Mucosa of descending colon (tissue), 3 donors: ENCODE measurements around the gene PEX10. TPM values are rescaled to one million over a fixed set of nuclear protein-coding genes. Genes with fewer than 3 reads are reported as not detected.

Experiments
- ATAC-seq: fragments of 200-7000 bp; cut with Tn5 transposase; one replicate; pipeline ENCODE4 v1.9.1; 2020; ENCODE audit warnings: mild to moderate bottlenecking, moderate library complexity
- DNase-seq, 3 donors: peaks; one replicate each; pipeline ENCODE4 v3.0.0-alpha.2; 2020
- H3K36me3 ChIP-seq: fragments of 200-600 bp; one replicate; pipeline ENCODE4 v1.8.0; 2021; ENCODE audit warnings: low read depth, mild to moderate bottlenecking
- H3K4me1 ChIP-seq: fragments of 200-600 bp; one replicate; pipeline ENCODE4 v1.8.0; 2021; ENCODE audit warnings: low read depth, mild to moderate bottlenecking
- H3K4me3 ChIP-seq: fragments of 200-600 bp; one replicate; pipeline ENCODE4 v1.8.0; 2021; ENCODE audit warnings: mild to moderate bottlenecking
- H3K9me3 ChIP-seq: fragments of 200-600 bp; one replicate; pipeline ENCODE4 v1.8.0; 2021; ENCODE audit warnings: mild to moderate bottlenecking
- intact Hi-C, 2 donors: fragments of 100-400 bp; cut with DNase I in 1 of 2; cut with micrococcal nuclease in 1 of 2; formaldehyde crosslinking; loops; one replicate each; pipeline versions ENCODE4 v1.11.0 to v1.11.1; 2022; cut with DNase I, micrococcal nuclease
- total RNA-seq, 3 donors: library from RNA; stranded (reverse); fragmentation: NEBNext Ultra II Directional in 2 of 3; extraction: Animal tissue kit (Norgen Biotek cat#: 25700) in 2 of 3; gene quantifications; one replicate each; pipeline versions ENCODE4 v1.2.1 to v1.2.4, GENCODE V29; 2021 to 2023
- TF ChIP-seq, protein P1 (sequence below): fragments of 200-600 bp; IDR thresholded peaks from one replicate; pipeline ENCODE4 v1.8.0; 2022; ENCODE audit warnings: antibody characterized with exemption, mild to moderate bottlenecking
- donor health status: DM: no; HTN: no; CAD: no; lungs with moderate emphysema.
- donor health status: DM: no; HTN: no; CAD: no.
- donor health status: DM: no; HTN: yes; CAD: no.

PEX10 gene
- total RNA-seq, 3 donors from 2014 or later = 13.4 to 20.4 (median 18.4) TPM

DNA sequence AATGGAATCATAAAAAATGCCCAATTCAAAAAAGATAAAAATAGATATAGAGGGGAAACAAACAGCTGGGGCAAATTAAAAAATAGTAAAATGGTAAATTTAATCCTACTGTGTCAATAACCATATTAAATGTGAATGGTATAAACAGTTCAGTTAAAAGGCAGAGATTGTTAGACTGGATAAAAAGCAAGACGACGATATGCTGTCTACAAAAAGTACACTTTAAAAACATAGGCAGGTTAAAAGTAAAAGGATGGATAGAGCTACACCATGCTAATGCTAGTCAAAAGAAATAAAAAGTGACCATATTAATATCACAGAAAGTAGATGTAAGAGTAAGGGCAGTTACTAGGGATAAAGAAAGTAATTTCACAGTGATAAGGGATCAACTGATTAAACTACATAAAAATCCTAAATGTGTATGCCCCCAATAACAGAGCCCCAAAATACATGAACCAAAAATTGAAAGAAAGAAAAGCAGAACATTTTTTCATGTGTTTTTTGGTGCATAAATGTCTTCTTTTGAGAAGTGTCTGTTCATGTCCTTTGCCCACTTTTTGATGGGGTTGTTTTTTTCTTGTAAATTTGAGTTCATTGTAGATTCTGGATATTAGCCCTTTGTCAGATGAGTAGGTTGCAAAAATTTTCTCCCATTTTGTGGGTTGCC, 48.4 kb downstream of the PEX10 start:
- ATAC-seq (no peak), DNase-seq (no peak)
- H3K36me3 ChIP-seq = no peaks in the 10 kb centered on the region
- no peaks in the 10 kb centered on the region for H3K9me3 ChIP-seq
- no peaks in the 10 kb centered on the region for H3K4me1 ChIP-seq
- TF ChIP-seq, protein P1, sequence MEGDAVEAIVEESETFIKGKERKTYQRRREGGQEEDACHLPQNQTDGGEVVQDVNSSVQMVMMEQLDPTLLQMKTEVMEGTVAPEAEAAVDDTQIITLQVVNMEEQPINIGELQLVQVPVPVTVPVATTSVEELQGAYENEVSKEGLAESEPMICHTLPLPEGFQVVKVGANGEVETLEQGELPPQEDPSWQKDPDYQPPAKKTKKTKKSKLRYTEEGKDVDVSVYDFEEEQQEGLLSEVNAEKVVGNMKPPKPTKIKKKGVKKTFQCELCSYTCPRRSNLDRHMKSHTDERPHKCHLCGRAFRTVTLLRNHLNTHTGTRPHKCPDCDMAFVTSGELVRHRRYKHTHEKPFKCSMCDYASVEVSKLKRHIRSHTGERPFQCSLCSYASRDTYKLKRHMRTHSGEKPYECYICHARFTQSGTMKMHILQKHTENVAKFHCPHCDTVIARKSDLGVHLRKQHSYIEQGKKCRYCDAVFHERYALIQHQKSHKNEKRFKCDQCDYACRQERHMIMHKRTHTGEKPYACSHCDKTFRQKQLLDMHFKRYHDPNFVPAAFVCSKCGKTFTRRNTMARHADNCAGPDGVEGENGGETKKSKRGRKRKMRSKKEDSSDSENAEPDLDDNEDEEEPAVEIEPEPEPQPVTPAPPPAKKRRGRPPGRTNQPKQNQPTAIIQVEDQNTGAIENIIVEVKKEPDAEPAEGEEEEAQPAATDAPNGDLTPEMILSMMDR = no peak
- no peak overlapping the region for H3K4me3 ChIP-seq
- intact Hi-C loops = no loop called here

DNA sequence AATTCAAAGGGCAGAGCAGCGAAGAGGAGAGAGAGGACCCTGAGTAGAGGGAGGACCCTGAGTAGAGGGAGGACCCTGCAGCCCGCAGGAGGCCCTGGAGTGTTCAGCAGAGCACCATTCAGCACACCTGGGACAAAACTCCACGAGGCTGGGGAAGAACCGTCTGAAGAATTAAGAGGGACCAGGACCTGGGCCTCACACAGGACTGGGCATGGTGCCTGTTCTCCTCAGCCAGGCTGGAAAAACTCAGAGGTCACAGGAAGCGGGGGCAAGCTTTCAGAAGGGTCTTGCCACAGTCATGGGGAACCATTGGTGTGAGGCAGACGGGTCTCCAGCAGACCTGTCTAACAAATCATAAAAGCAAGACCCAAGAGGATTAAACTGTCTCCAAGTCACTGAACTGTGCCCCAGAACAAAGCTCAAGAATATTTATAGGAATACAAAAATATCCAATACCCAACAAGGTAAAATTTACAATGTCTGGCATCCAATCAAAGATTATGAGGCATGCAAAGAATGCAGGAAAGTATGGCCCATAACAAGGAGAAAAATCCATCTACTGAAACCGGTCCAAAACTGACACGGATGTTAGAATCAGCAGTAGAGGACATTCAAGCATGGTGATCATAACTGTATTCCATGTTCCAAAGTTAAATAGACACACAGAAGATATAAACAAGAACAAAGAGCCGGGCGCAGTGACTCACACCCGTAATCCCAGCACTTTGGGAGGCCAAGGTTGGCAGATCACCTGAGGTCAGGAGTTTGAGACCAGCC, 51.6 kb downstream of the PEX10 start:
- intact Hi-C loops = no loop called here
- Histone ChIP-seq H3K36me3 (no peaks in the 10 kb centered on the region), H3K4me1 (no peaks in the 10 kb centered on the region), H3K4me3 (no peak overlapping the region), H3K9me3 (no peaks in the 10 kb centered on the region)
- TF ChIP-seq, protein P1 = no peak
- DNase-seq (peak in 1 of 3 donors; percentile 19), ATAC-seq (no peak)

DNA sequence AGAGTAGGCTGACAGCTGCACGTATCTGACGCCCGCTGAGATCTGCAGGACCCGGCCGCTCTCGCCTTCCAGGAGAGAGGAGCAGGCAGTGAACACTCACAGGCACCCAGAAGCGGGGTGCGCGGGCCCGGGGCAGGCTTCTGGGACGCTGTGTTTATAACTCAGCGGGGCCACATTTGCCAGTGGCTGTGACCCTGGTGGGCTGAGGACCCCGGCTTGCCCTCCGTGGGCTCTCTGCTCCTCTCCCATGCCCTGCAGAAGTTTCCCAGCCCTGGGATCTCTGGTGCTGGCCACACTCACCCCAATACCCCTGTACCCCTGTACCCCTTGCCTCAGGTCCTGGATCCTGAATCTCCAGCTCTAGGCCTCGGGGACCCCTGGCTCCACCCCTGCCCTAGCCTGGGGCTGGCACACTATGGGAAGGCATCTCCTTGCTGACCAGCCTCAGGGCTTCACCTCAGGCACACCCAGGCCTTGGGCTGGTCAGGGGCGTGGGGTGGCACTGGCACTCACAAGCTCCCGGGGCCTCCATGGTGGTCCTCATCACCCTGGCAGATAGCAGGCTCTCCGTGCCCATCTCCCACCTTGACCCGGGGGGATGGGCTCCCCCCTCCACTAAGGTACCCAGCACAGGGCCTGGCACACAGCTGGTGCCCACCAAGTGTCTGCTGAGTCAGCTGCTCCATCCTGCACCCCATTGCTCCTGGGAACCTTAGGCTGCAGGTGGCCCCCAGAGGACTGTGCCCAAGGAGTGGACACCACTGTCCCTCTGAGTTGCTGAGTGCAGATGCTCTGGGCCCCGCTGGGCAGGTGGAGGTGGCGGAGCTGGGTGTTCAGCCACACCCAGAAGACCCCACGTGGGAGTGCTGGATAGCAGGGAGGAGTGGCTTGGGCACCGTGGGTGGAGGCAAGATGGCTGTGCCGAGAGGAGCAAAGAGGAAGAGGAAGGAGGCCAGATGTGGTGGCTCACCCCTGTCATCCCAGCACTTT, 53.4 kb downstream of the PEX10 start:
- Histone ChIP-seq H3K4me3 (no peak overlapping the region), H3K36me3 (no peaks in the 10 kb centered on the region), H3K9me3 (no peaks in the 10 kb centered on the region), H3K4me1 (no peaks in the 10 kb centered on the region)
- intact Hi-C loops = no loop called here
- ATAC-seq = no peak
- peak in 2 of 3 donors; percentile 15 to 31 for DNase-seq
- TF ChIP-seq, protein P1 = no peak

DNA sequence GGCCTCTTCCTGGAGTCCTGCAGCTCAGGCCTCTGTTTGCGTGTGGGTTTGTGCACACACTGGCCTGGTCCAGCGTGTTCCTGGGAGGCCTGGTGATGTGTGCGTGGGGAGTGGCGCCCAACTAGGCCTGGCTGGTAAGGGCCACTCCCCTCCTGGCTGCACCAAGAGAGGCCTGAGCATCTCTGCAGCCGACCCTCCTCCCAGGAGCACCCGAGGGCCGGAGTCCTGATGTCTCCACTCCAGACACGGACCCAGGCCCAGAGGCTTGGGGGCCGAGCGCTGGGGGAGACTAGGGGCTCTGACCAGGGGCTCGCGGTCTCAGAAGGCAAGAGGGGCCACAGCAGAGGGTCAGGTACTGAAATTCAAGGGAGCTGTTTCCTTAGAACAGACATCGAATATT, 54.3 kb downstream of the PEX10 start:
- ATAC-seq (no peak), DNase-seq (peak in 2 of 3 donors; percentile 6 to 26)
- Histone ChIP-seq H3K4me3 (no peak overlapping the region), H3K9me3 (no peaks in the 10 kb centered on the region), H3K4me1 (no peaks in the 10 kb centered on the region), H3K36me3 (no peaks in the 10 kb centered on the region)
- intact Hi-C loops = no loop called here
- TF ChIP-seq, protein P1 = no peak
